ENCODE results near the gene DNAH10. TPM values are rescaled to one million over a fixed set of nuclear protein-coding genes. Genes with fewer than 3 reads are reported as not detected.

DNAH10 gene
- total and polyA plus RNA-seq, 2 of the 4 experiments (the other 2 are of a cell fraction) = 0.18 to 0.22 TPM

DNA sequence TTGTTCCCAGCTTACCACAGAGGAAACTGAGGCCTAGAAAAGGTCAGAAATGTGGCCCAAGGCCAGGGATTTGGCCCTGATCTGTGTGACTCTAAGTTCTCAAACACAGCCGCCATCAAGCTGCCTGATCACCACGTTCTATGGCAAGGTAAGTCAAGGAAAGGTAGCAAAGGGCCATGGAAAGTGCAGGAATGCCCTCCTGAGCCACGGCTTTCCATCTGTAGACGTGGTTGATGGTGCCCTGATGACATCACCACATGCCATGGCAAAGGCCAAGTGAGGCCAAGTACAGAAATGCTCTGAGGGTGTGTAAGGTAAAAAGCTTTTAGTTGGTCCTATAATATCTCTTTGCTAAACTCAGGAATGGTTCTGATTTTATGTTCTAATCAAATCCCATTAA, 99.3 kb downstream of the DNAH10 start:
- Histone ChIP-seq H3K4me2 (ENCODE audit: low read depth, low read length) (no peak overlapping the region), H3K18ac (ENCODE audit: low read depth, low read length) (no peak overlapping the region), H2BK20ac (ENCODE audit: low read depth, low read length) (no peak overlapping the region), H3K36me3 (ENCODE audit: control insufficient read depth, insufficient read depth, low read length) (no peaks in the 10 kb centered on the region), H3K9me1 (ENCODE audit: insufficient read depth, low read length) (no peaks in the 10 kb centered on the region), H2BK15ac (ENCODE audit: low read depth, low read length) (no peak overlapping the region), H2BK5ac (ENCODE audit: low read depth, low read length, poor library complexity, severe bottlenecking) (no peak overlapping the region), H3K23ac (ENCODE audit: low read depth, low read length) (no peak overlapping the region), H3K9ac (ENCODE audit: low read depth, low read length) (no peak overlapping the region), H3K9me3 (ENCODE audit: control insufficient read depth, insufficient read depth, low read length) (no peaks in the 10 kb centered on the region), H4K5ac (ENCODE audit: low read depth, low read length) (no peak overlapping the region), H3K4me3 (ENCODE audit: insufficient read depth, low read depth, low read length) (no peak overlapping the region), H2AFZ (replicated peaks; ENCODE audit: low read length, poor library complexity) (no peak overlapping the region), H3K4ac (ENCODE audit: low read depth, low read length) (no peak overlapping the region), H2AK9ac (replicated peaks; ENCODE audit: low read depth, low read length, poor library complexity) (no peak overlapping the region), H3K27me3 (ENCODE audit: control insufficient read depth, insufficient read depth, low read length) (peaks cover 14% of the 10 kb centered on the region), H2AK5ac (ENCODE audit: low read depth, low read length) (no peak overlapping the region), H4K91ac (ENCODE audit: insufficient read depth, low read depth, low read length) (no peak overlapping the region), H3K4me1 (ENCODE audit: control insufficient read depth, insufficient read depth, low read length) (no peaks in the 10 kb centered on the region), H4K8ac (ENCODE audit: low read depth in 2 of 2, low read length in 2 of 2) (no peak overlapping the region), H3K56ac (ENCODE audit: extremely low read depth, insufficient read depth, low read length) (no peak overlapping the region), H3K79me1 (ENCODE audit: low read depth in 1 of 2, low read length in 2 of 2) (no peaks in the 10 kb centered on the region), H2BK120ac (ENCODE audit: low read depth, low read length) (no peak overlapping the region), H3K14ac (replicated peaks; ENCODE audit: low read depth, low read length) (no peak overlapping the region), H4K20me1 (ENCODE audit: insufficient read depth, low read length) (no peaks in the 10 kb centered on the region), H3K27ac (ENCODE audit: insufficient read depth, low read length) (no peak overlapping the region)
- dilution Hi-C loops (cut with HindIII; ENCODE audit: low sequenced_read_pairs, unreplicated experiment) (no loop called here), intact Hi-C loops (cut with micrococcal nuclease) (no loop called here), in situ Hi-C loops (cut with MboI; ENCODE audit: low sequenced_read_pairs) (no loop called here)
- WGBS, 2 experiments (ENCODE audit: extremely low coverage in 2 of 2, insufficient read length in 1 of 2) = 70% methylated on average over 2 of the region's 4 CpGs; no CpG with 5 or more reads in 1 of the 2 experiments
- BruUV-seq (replicated peaks) = no TSS peak
- ChIA-PET POLR2A (ENCODE audit: unreplicated experiment) (no interaction called here), CTCF (no interaction called here)
- TF ChIP-seq MXI1 (IDR thresholded peaks at IDR 0.05; ENCODE audit: borderline replicate concordance, low read depth, low read length) (no peak), MAFK (IDR thresholded peaks at IDR 0.05; ENCODE audit: low read depth, low read length) (no peak), RAD21 (IDR thresholded peaks at IDR 0.05; ENCODE audit: low read length) (no peak), BHLHE40 (IDR thresholded peaks at IDR 0.05; ENCODE audit: low read depth, low read length) (no peak), CHD1 (IDR thresholded peaks at IDR 0.05; ENCODE audit: low read depth, low read length) (no peak), FOS (IDR thresholded peaks at IDR 0.05; ENCODE audit: low read depth, low read length) (no peak), MAZ (IDR thresholded peaks at IDR 0.05; ENCODE audit: borderline replicate concordance, low read depth, low read length) (no peak), RCOR1 (IDR thresholded peaks at IDR 0.05; ENCODE audit: insufficient replicate concordance, low read length) (no peak), NFE2L2 (IDR thresholded peaks at IDR 0.05; ENCODE audit: low read depth, low read length) (no peak), POLR2A (IDR thresholded peaks at IDR 0.05; ENCODE audit: low read depth, low read length) (no peak), RFX5 (IDR thresholded peaks at IDR 0.05; ENCODE audit: low read depth, low read length) (no peak)
- TF ChIP-seq, protein P1, sequence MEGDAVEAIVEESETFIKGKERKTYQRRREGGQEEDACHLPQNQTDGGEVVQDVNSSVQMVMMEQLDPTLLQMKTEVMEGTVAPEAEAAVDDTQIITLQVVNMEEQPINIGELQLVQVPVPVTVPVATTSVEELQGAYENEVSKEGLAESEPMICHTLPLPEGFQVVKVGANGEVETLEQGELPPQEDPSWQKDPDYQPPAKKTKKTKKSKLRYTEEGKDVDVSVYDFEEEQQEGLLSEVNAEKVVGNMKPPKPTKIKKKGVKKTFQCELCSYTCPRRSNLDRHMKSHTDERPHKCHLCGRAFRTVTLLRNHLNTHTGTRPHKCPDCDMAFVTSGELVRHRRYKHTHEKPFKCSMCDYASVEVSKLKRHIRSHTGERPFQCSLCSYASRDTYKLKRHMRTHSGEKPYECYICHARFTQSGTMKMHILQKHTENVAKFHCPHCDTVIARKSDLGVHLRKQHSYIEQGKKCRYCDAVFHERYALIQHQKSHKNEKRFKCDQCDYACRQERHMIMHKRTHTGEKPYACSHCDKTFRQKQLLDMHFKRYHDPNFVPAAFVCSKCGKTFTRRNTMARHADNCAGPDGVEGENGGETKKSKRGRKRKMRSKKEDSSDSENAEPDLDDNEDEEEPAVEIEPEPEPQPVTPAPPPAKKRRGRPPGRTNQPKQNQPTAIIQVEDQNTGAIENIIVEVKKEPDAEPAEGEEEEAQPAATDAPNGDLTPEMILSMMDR (conservative IDR thresholded peaks at IDR 0.05; ENCODE audit: low read depth, low read length) = no peak
- TF ChIP-seq, protein P2, sequence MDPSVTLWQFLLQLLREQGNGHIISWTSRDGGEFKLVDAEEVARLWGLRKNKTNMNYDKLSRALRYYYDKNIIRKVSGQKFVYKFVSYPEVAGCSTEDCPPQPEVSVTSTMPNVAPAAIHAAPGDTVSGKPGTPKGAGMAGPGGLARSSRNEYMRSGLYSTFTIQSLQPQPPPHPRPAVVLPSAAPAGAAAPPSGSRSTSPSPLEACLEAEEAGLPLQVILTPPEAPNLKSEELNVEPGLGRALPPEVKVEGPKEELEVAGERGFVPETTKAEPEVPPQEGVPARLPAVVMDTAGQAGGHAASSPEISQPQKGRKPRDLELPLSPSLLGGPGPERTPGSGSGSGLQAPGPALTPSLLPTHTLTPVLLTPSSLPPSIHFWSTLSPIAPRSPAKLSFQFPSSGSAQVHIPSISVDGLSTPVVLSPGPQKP (IDR thresholded peaks at IDR 0.05; ENCODE audit: borderline replicate concordance, low read depth, low read length) = no peak
- TF ChIP-seq, protein P3, sequence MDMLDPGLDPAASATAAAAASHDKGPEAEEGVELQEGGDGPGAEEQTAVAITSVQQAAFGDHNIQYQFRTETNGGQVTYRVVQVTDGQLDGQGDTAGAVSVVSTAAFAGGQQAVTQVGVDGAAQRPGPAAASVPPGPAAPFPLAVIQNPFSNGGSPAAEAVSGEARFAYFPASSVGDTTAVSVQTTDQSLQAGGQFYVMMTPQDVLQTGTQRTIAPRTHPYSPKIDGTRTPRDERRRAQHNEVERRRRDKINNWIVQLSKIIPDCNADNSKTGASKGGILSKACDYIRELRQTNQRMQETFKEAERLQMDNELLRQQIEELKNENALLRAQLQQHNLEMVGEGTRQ (IDR thresholded peaks at IDR 0.05; ENCODE audit: low read depth, low read length) = no peak
- no peak for DNase-seq
- no peak for ATAC-seq (ENCODE audit: low read depth)
